GM03348 (cell line): Measurements from ENCODE around the gene APOOL.

Source experiments
- DNase-seq: peaks from one replicate; pipeline ENCODE4 v3.0.0; 2012; ENCODE audit warnings: low spot score

The APOOL gene

DNA sequence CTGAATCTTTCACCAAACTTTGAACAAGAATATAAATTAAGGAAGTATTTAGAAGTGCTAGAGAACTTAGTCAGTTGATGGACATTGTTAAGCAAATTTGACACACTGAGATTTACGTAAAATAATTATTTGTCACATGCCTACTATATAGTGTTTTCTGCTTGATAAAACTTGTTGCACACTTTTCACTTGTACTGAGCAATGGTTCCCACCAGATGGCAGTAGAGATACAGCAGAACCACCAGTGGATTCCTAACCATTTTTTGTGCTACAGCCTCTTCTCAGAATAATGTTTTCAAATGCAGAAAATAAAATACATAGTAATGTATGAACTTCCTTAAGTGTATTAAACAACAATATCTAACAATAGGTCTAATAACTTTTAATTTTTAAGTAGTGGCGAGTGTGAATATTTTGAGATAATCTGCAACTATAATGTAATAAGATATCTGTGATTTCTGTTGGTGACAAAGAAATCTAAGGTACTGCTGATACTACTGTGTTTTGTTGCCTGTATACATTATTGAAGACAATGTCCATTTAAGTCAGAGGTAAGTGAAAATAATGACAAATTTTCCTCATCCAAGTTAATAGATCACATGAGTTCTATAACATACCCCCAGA lies 81.2 kb downstream of the APOOL start:
- DNase-seq = peak; percentile 14

DNA sequence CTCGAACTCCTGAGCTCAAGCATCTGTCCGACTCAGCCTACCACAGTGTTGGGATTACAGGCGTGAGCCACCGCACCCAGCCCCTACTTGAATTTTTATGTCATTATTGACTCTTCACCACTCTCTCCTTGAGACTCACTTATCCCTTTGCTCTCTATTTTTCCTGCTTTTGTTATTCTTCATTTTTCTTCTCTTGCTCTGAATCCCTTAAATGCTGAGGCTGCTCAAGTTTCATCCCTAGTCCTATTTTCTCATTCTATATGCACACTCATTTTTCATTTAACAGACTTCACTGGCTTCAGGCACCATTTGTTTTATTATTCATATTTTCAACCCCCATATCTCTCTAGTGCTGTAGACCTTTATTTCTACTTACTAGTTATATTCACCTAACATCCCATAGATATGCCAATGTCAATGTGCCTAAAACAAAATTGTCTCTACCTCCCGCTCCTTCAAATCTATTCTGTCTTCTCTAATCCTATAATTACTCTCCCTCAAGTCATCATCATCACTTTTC lies 85.7 kb downstream of the APOOL start:
- DNase-seq = no peak

GRCh38 chrX:85107407-85107806 lies 103.7 kb downstream of the APOOL start:
- no peak for DNase-seq

GRCh38 chrX:85108165-85108564 lies 104.5 kb downstream of the APOOL start:
- no peak for DNase-seq

DNA sequence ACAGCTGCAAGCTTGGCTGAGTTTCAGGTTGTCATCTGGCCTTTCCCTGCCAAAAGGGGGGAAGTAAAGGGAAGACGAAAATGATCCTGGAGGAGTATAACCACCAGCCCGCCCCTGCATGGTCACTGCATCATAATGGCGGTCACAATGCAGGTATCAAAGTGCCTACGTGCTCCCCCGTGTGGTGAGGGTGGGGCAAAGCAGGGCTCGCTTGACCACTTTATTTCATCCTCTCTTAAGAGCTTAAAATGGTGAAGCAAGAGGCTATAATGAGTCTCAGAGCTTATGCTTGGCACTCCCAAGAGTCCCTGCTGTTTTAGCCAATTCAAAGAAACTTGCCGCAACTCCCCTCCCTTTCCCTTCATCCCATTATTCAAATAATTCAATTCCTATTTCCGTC lies 105.6 kb downstream of the APOOL start:
- no peak for DNase-seq

DNA sequence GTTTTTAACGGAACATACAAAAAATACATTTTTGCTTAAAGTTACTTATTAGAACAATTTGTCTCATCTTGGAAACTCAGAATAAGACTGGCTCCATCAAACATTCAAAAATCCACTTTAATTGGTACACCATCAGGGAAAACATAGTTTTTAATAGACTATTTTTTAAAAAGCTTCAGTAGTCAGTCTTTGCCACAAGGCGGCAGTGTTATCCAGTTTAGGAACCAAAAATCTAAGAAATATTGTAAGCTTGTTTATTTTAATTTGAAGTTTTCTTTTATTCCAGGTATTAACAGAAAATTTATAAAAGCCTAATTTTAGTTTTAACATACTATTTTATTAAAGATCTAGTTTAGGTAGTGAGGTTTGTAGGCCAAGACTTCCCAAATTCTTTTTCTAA lies 107.7 kb downstream of the APOOL start:
- peak; percentile 7 for DNase-seq

- no peak for DNase-seq
Measured at GRCh38 chrX:85112293-85112692, 108.6 kb downstream of the APOOL start.

- DNase-seq = no peak
Measured at GRCh38 chrX:85113746-85114145, 110.1 kb downstream of the APOOL start.

DNA sequence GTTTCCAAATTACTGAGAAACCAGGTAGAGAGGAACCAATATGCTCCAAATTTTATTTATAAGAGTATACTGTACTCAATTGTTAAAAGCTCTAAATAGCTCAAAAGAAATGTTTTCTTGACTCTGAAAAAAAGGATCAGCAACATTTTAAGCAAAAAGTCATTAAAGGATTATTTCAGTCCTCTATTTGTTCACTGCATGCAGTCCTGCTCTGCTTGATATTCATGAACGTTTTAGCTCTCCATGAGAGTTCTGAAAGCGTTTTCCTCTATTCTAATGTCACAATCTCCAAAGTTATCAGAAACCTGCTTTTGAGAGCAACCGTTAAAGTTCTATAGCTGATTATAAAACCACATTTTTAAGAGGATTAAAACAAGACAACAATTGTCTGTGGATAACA lies 110.5 kb downstream of the APOOL start:
- no peak for DNase-seq

- no peak for DNase-seq
Measured at GRCh38 chrX:85114776-85115175, 111.1 kb downstream of the APOOL start.

GRCh38 chrX:85115252-85115651 lies 111.6 kb downstream of the APOOL start:
- no peak for DNase-seq

GRCh38 chrX:85136409-85136808 lies 132.7 kb downstream of the APOOL start:
- DNase-seq = no peak

DNA sequence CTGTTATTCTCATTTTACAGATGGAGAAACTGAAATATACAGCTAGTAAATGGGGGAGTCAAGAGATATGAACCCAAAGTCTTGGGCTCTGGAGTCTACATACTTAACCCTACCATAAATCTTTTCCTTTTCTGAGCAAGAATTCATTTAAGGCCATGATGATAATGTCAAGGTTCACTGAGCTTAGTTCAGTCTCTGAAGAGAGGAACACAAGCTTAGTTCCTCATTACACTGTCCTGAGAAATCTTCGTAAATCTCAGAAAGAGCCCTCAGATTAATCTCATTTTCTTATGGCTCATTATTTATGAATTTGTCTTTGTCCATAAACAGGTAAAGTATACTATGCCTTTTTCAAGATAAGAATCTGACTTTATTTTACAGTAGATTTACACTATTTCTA lies 135.7 kb downstream of the APOOL start:
- no peak for DNase-seq

GRCh38 chrX:85140964-85141363 lies 137.3 kb downstream of the APOOL start:
- no peak for DNase-seq
